HEK293T (cell line): Measurements from ENCODE around the gene SKAP1.

Experiments
- CTCF ChIA-PET: fragments of 350-600 bp; formaldehyde crosslinking; extraction: SDS; loops from one replicate; lab custom pipeline; 2021; ENCODE audit warnings: antibody characterized with exemption, inconsistent platforms; lab: Yijun Ruan, JAX
- POLR2A ChIA-PET: fragments of 350-600 bp; formaldehyde crosslinking; extraction: SDS; loops from one replicate; lab custom pipeline; 2020; ENCODE audit warnings: antibody characterized with exemption, inconsistent platforms; lab: Yijun Ruan, JAX
- DNase-seq: peaks from one replicate; pipeline ENCODE4 v3.0.0; 2012; ENCODE audit warnings: mixed read lengths; ENCODE audit errors: extremely low spot score
- ARNT ChIP-seq: fragments of 450-650 bp; IDR thresholded peaks from 2 replicates; pipeline ENCODE4 v1.6.1; 2017; ENCODE audit warnings: mild to moderate bottlenecking
- BHLHE40 ChIP-seq: fragments of 450-650 bp; IDR thresholded peaks from 2 replicates; pipeline ENCODE4 v1.6.1; 2016; ENCODE audit warnings: mild to moderate bottlenecking, moderate library complexity, borderline replicate concordance
- CTBP1 ChIP-seq: fragments of 450-650 bp; IDR thresholded peaks from 2 replicates; pipeline ENCODE4 v1.6.1; 2016; ENCODE audit warnings: borderline replicate concordance
- ELF4 ChIP-seq: fragments of 450-650 bp; IDR thresholded peaks from 2 replicates; pipeline ENCODE4 v1.6.1; 2017; ENCODE audit warnings: antibody characterized with exemption
- FOXA1 ChIP-seq: fragments of 450-650 bp; IDR thresholded peaks from 2 replicates; pipeline ENCODE4 v1.6.1; 2016; ENCODE audit warnings: mild to moderate bottlenecking
- FOXK2 ChIP-seq: fragments of 450-650 bp; IDR thresholded peaks from 2 replicates; pipeline ENCODE4 v1.6.1; 2016; ENCODE audit warnings: mild to moderate bottlenecking
- FOXM1 ChIP-seq: fragments of 450-650 bp; IDR thresholded peaks from 2 replicates; pipeline ENCODE4 v1.6.1; 2017; ENCODE audit warnings: mild to moderate bottlenecking, borderline replicate concordance
- HDGF ChIP-seq: fragments of 450-650 bp; IDR thresholded peaks from 2 replicates; pipeline ENCODE4 v1.6.1; 2017; ENCODE audit warnings: antibody characterized with exemption, borderline replicate concordance
- L3MBTL2 ChIP-seq: fragments of 450-650 bp; conservative IDR thresholded peaks from 2 replicates; pipeline ENCODE4 v1.6.1; 2016; ENCODE audit warnings: mild to moderate bottlenecking
- LEF1 ChIP-seq: fragments of 450-650 bp; IDR thresholded peaks from 2 replicates; pipeline ENCODE4 v1.6.1; 2017; ENCODE audit warnings: mild to moderate bottlenecking, borderline replicate concordance
- NFRKB ChIP-seq: fragments of 450-650 bp; IDR thresholded peaks from 2 replicates; pipeline ENCODE4 v1.6.1; 2016; ENCODE audit warnings: mild to moderate bottlenecking, moderate library complexity
- SP1 ChIP-seq: fragments of 450-650 bp; IDR thresholded peaks from 2 replicates; pipeline ENCODE4 v1.6.1; 2017
- SUZ12 ChIP-seq: fragments of 450-650 bp; IDR thresholded peaks from 2 replicates; pipeline ENCODE4 v1.6.1; 2016; ENCODE audit warnings: mild to moderate bottlenecking
- TARDBP ChIP-seq: fragments of 450-650 bp; IDR thresholded peaks from 2 replicates; pipeline ENCODE4 v1.6.1; 2016
- ZNF384 ChIP-seq: fragments of 450-650 bp; IDR thresholded peaks from 2 replicates; pipeline ENCODE4 v1.6.1; 2016
- TF ChIP-seq, protein P1 (sequence below): fragments of 450-650 bp; IDR thresholded peaks from 2 replicates; pipeline ENCODE4 v1.6.1; 2016

Gene SKAP1

DNA sequence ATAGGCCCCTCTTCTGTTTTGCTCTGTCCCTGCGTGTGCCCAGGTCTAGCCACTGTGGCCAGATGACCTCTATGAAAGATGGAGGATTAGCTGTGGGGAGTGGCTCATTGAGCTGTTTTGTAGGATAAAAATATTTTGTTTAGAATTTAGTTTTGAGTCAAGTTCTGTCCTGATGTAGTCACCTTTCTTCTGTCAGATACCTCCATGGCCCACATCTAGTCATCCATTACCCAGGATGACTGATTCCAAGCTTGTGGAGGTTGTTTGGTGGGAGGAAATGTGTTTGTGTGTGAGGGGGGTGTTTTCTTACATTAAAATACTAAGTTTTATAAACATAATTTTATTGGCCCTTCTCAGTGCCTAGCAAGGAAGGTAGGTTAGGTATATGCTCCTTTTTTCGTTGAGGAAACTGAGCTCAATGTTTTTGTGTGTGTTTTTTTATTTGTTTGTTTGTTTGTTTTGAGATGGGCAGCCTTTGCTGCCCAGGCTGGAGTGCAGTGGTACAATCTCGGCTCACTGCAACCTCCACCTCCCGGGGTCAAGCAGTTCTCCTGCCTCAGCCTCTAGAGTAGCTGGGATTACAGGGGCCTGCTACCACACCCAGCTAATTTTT is 306.1 kb downstream of the SKAP1 start:
- DNase-seq, result no peak
- TF ChIP-seq SUZ12, result no peak
- no peak for TF ChIP-seq FOXM1
- TF ChIP-seq L3MBTL2, result no peak
- TF ChIP-seq ELF4, result no peak
- no peak for TF ChIP-seq SP1
- TF ChIP-seq LEF1, result no peak
- ChIA-PET POLR2A (interaction anchor here (0.6 to 2.0 kb wide), 2 partner anchors 16 to 23 kb away, joined by 3 to 7 read pairs; partner anchors contain the start of genes CBX1 and SNX11), CTCF (interaction anchor here (0.6 to 1.2 kb wide), 4 partner anchors 22 to 99 kb away, joined by 3 to 5 read pairs (median 4); no protein-coding TSS in a partner anchor)

DNA sequence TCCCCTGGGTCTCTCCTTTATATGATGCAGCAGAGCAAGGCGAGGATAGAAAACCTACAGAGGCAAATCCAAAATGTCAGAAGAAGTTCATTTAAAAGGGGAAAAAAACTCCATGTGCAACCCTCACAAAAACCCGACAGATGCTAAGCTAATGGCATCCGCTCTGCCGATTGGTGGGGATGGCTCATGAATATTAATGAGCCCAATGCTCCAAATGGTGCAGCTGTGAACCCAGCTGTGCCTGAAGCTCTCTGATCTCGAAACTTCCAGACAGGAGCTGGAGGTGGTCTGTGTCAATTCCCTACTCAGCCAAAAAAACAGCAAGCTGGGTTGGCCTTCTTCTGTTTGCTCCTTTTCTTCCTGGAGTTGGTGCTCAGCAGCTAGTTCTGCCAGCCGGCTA is 306.9 kb downstream of the SKAP1 start:
- no peak for DNase-seq
- ChIA-PET POLR2A (interaction anchor here (0.7 to 2.0 kb wide), 2 partner anchors 22 to 75 kb away, joined by 3 to 7 read pairs; partner anchors contain the start of genes CBX1 and NFE2L1), CTCF (interaction anchor here (0.8 to 1.1 kb wide), 2 partner anchors 12 to 26 kb away, joined by 3 to 4 read pairs; no protein-coding TSS in a partner anchor)
- TF ChIP-seq CTBP1 (no peak), ZNF384 (no peak), BHLHE40 (no peak), LEF1 (no peak), L3MBTL2 (no peak), SP1 (no peak), SUZ12 (no peak), NFRKB (no peak), FOXK2 (no peak), ARNT (no peak), FOXA1 (no peak), HDGF (no peak), FOXM1 (no peak), ELF4 (no peak), TARDBP (no peak)
- TF ChIP-seq, protein P1, sequence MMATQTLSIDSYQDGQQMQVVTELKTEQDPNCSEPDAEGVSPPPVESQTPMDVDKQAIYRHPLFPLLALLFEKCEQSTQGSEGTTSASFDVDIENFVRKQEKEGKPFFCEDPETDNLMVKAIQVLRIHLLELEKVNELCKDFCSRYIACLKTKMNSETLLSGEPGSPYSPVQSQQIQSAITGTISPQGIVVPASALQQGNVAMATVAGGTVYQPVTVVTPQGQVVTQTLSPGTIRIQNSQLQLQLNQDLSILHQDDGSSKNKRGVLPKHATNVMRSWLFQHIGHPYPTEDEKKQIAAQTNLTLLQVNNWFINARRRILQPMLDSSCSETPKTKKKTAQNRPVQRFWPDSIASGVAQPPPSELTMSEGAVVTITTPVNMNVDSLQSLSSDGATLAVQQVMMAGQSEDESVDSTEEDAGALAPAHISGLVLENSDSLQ, result no peak

DNA sequence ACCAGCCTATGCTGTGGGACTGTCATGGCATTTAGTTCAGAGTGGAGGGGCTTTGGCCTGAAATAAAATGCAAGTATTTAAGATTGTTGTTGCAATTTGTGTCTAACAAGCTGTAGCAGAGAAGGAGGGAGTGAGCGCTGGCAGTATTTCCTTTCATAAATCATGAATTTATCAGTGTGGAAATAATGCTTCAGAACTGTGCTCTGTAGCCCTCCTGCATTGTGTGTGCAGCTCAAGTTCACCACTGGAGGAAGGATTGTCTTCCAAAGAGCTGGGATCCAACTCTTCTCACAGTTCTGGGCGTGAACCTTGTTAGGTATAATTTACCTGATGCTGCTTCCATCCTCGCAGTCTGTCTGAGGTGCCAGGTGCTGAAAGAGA is 307.4 kb downstream of the SKAP1 start:
- POLR2A ChIA-PET, result interaction anchor here (0.7 to 2.0 kb wide), 2 partner anchors 22 to 75 kb away, joined by 3 to 7 read pairs; partner anchors contain the start of genes CBX1 and NFE2L1
- DNase-seq, result no peak
- CTCF ChIA-PET, result interaction anchor here (0.8 kb wide), 1 partner anchor 12 kb away, joined by 3 read pairs; no protein-coding TSS in a partner anchor
- TF ChIP-seq FOXA1 (no peak), FOXM1 (no peak), ARNT (no peak), ZNF384 (no peak), ELF4 (no peak), NFRKB (no peak), BHLHE40 (no peak), HDGF (no peak), TARDBP (no peak), L3MBTL2 (no peak), SUZ12 (no peak), FOXK2 (no peak), LEF1 (no peak), SP1 (no peak), CTBP1 (no peak)
- TF ChIP-seq, protein P1, result no peak

DNA sequence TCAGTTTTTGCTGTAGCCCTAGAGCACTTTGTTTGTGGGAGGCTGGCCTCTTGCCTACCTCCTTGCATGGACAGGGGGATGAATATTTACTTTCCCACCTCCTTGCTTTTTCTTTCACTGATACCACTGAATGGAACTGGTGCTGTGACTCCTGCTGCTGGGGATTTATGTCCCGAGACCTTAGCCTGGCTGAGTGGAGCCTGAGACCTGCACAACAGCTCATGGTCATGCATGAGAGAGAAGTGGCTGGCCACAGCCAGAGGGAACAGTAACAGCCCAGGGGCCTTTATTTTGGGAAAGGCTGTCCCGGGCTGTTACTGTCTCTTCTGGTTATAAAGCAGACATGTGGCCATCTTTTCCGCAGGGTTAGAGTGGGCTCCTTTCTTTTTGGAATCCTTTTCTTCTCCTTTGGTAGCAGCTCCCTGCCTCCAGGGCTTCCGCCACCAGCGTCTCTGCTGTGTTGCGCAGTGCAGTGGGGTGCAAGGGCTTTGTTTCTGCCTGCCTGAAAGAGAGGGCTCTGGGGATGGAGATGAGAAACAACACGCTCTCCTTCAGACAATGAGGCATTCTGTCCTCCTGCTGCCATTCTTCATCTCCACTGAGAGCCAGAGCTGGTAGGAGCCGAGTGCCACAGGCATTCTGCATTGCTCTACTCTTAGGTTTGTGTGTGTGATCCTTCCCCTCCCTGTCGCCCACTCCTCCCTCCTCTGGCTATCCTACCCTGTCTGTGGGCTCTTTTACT is 307.9 kb downstream of the SKAP1 start:
- CTCF ChIA-PET, result interaction anchor here (0.6 kb wide), 1 partner anchor 39 kb away, joined by 4 read pairs; no protein-coding TSS in a partner anchor
- no peak for DNase-seq
- no peak for TF ChIP-seq BHLHE40
- POLR2A ChIA-PET, result interaction anchor here (2.0 kb wide), 1 partner anchor 21 kb away, joined by 7 read pairs; the partner anchor contains the start of gene CBX1

DNA sequence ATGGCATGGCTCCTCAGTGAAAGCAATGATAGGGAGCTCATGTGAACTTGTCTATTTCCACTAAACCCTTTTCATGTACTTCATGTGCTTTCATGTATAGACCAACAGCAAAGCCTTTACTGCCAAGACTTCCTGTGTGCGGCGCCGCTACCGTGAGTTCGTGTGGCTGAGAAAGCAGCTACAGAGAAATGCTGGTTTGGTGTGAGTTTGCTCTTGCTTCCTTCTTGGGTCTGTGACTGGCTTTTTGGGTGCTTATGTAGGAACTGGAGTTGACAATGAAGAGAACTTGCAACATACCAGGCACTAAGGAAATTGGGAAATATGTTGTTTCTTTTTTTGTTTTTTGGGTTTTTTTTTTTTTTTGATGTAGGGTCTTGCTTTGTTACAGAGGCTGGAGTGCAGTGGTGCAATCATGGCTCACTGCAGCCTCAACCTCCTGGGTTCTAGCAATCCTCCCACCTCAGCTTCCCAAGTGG is 316.8 kb downstream of the SKAP1 start:
- no peak for DNase-seq
- no peak for TF ChIP-seq LEF1
- no peak for TF ChIP-seq FOXA1
- no peak for TF ChIP-seq BHLHE40
- no peak for TF ChIP-seq ZNF384
- TF ChIP-seq NFRKB, result no peak

DNA sequence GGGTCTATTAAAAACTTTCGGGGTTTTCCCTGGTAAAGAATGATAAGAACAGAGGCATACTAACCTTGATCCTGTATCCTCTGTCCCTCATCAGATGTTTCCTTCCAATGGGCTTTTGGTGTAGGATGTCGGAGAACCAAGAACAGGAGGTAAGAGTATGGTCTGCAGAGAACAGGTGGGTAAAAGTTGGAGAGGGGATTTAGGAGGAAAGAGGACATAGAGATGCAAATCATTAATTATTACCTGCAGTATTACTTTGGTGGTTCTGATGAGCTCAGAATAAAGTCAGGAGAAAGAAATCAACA is 318.1 kb downstream of the SKAP1 start:
- ChIA-PET POLR2A (interaction anchor here (1.3 kb wide), 1 partner anchor 11 kb away, joined by 4 read pairs; no protein-coding TSS in a partner anchor), CTCF (interaction anchor here (1.1 kb wide), 1 partner anchor 19 kb away, joined by 3 read pairs; no protein-coding TSS in a partner anchor)
- DNase-seq, result no peak
- TF ChIP-seq TARDBP (no peak), SP1 (no peak), FOXM1 (no peak), BHLHE40 (no peak), ARNT (no peak), L3MBTL2 (no peak), FOXA1 (no peak), NFRKB (no peak)

More for the DNA sequence above, 316.8 kb downstream of the SKAP1 start:
- CTCF ChIA-PET, result no interaction called here
- POLR2A ChIA-PET, result no interaction called here
